Fibroblast of the aortic adventitia (primary cell): ENCODE results near the gene TRIM50. TPM values are rescaled to one million over a fixed set of nuclear protein-coding genes. Genes with fewer than 3 reads are reported as not detected.
"Not testable (repeated sequence)": the region's sequence is repeated elsewhere in the genome, so short reads cannot be mapped to it uniquely, and the experiment has no call there.

Source experiments
- DNase-seq: peaks from one replicate; pipeline ENCODE4 v3.0.0-alpha.2; 2010; ENCODE audit warnings: low read depth
- H3K4me3 ChIP-seq: 2 replicates; pipeline ENCODE4 v1.5.1; 2011; ENCODE audit warnings: low read depth, mild to moderate bottlenecking, control low read depth, low read length, moderate library complexity
- small RNA-seq: library from RNA; depleted of rRNA; stranded (forward); fragments of <200 nt; gene quantifications from one replicate; pipeline ENCODE3, GENCODE V24; 2012
- total RNA-seq: library from RNA; depleted of rRNA; stranded (reverse); fragments of >200 nt; gene quantifications from 2 replicates; pipeline ENCODE4 v1.2.3, GENCODE V29; 2012; ENCODE audit warnings: low replicate concordance

TRIM50 gene
- total RNA-seq, 1 donor, result not detected

GRCh38 chr7:73267813-73268212, 60.1 kb downstream of the TRIM50 start:
- DNase-seq, result not testable (repeated sequence)

GRCh38 chr7:73266719-73267368, 61.0 kb downstream of the TRIM50 start:
- not testable (repeated sequence) for H3K4me3 ChIP-seq, DNase-seq

More at GRCh38 chr7:73267813-73268212, 60.1 kb downstream of the TRIM50 start:
- not testable (repeated sequence) for H3K4me3 ChIP-seq

Small RNA genes lying within 50 kb of the gene (small RNA-seq; reads per million reads assigned to genes)
- not detected for gene RNU6-1080P

Other genes starting within 250 kb of the TRIM50 start
- gene SPDYE9, start 242.0 kb downstream of the TRIM50 start, total RNA-seq, result 0.08 TPM in 1 of 2 replicates, not detected in the other
- gene NSUN5, start 19.3 kb downstream of the TRIM50 start, total RNA-seq, result 16.7 and 20.2 TPM in 2 replicates
- gene FKBP6, start 79 bp upstream of the TRIM50 start, total RNA-seq, result not detected in 2 replicates
- gene FZD9, start 105.7 kb upstream of the TRIM50 start, total RNA-seq, result 0.25 and 0.27 TPM in 2 replicates
- 75.6 and 175 TPM in 2 replicates for gene BAZ1B, start 194.2 kb upstream of the TRIM50 start, total RNA-seq
- gene BCL7B, start 229.6 kb upstream of the TRIM50 start, total RNA-seq, result 23.4 and 34.2 TPM in 2 replicates